Peyer's patch (tissue), 4 donors: ENCODE data around the gene GPR137. TPM values are rescaled to one million over a fixed set of nuclear protein-coding genes. Genes with fewer than 3 reads are reported as not detected.
"Not testable (repeated sequence)": the region's sequence is repeated elsewhere in the genome, so short reads cannot be mapped to it uniquely, and the experiment has no call there.

Experiments
- DNase-seq, 3 donors: peaks; one replicate each; pipeline ENCODE4 v3.0.0-alpha.2; 2017 to 2019
- H3K27ac ChIP-seq, 4 donors: fragments of 200-600 bp; sonication (generic); one replicate each; pipeline ENCODE4 v1.5.1; 2016 to 2019
- H3K27me3 ChIP-seq, 2 donors: fragments of 200-600 bp; sonication (generic); one replicate each; pipeline ENCODE4 v1.5.1; 2019
- H3K36me3 ChIP-seq, 3 donors: fragments of 200-600 bp; sonication (generic); one replicate each; pipeline ENCODE4 v1.5.1; 2016 to 2019
- H3K4me1 ChIP-seq, 4 donors: fragments of 200-600 bp; sonication (generic); one replicate each; pipeline ENCODE4 v1.5.1; 2016 to 2019
- H3K4me3 ChIP-seq, 4 donors: fragments of 200-600 bp; sonication (generic); 1 replicate in 3 of 4; 2 replicates in 1 of 4; pipeline ENCODE4 v1.5.1; 2016 to 2019; ENCODE audit warnings: mild to moderate bottlenecking in 1 of 4
- H3K9me3 ChIP-seq, 4 donors: fragments of 200-600 bp; sonication (generic); one replicate each; pipeline ENCODE4 v1.5.1; 2016 to 2019; ENCODE audit warnings: mild to moderate bottlenecking in 1 of 4
- CTCF ChIP-seq, 6 experiments: fragments of 450-650 bp in 4 of 6; fragments of 200-600 bp in 2 of 6; sonication (generic) in 1 of 6; IDR thresholded peaks; one replicate each; pipeline ENCODE4 v1.5.1; 2017 to 2019; ENCODE audit warnings: antibody characterized with exemption in 6 of 6, mild to moderate bottlenecking in 3 of 6, moderate library complexity in 1 of 6
- POLR2A ChIP-seq, 2 donors: fragments of 450-650 bp; IDR thresholded peaks; one replicate each; pipeline ENCODE4 v1.5.1; 2017; ENCODE audit warnings: antibody characterized with exemption in 2 of 2, mild to moderate bottlenecking in 2 of 2, moderate library complexity in 2 of 2
- total RNA-seq, 4 donors: library from RNA; depleted of rRNA; stranded (reverse); fragments of >200 nt; gene quantifications; one replicate each; pipeline ENCODE4 v1.1.0, GENCODE V29; 2016

The GPR137 gene
- total RNA-seq, 4 donors from 2014 or later, result 5.8 to 49.7 (median 26.3) TPM

- H3K4me1 ChIP-seq, result peaks cover 0 to 51% (median 28%) of the 10 kb centered on the region in 4 donors
- TF ChIP-seq CTCF (IDR thresholded peaks at IDR 0.05) (no peak), POLR2A (IDR thresholded peaks at IDR 0.05) (no peak)
- H3K27ac ChIP-seq, result peak overlapping the region in 3 of 4 donors; percentile 98
- peaks cover 0 to 14% (median 0%) of the 10 kb centered on the region in 3 donors for H3K36me3 ChIP-seq
- H3K9me3 ChIP-seq, result no peaks in the 10 kb centered on the region
- DNase-seq, result no peak
- H3K4me3 ChIP-seq, result no peak overlapping the region
- H3K27me3 ChIP-seq, result no peaks in the 10 kb centered on the region
Observed at GRCh38 chr11:64243236-64243854, 42.3 kb upstream of the GPR137 start.

- no peak for DNase-seq
- peaks cover 0 to 7% (median 0%) of the 10 kb centered on the region in 3 donors for H3K36me3 ChIP-seq
- no peaks in the 10 kb centered on the region for H3K9me3 ChIP-seq
- H3K27ac ChIP-seq, result peak overlapping the region in 1 of 4 donors; percentile 44
- H3K4me3 ChIP-seq, result no peak overlapping the region
- no peak for TF ChIP-seq CTCF (IDR thresholded peaks at IDR 0.05)
- no peak for TF ChIP-seq POLR2A (IDR thresholded peaks at IDR 0.05)
- no peaks in the 10 kb centered on the region for H3K27me3 ChIP-seq
- peaks cover 0 to 57% (median 28%) of the 10 kb centered on the region in 4 donors for H3K4me1 ChIP-seq
Observed at GRCh38 chr11:64244107-64244506, 41.5 kb upstream of the GPR137 start.

GRCh38 chr11:64244966-64245365 lies 40.7 kb upstream of the GPR137 start:
- H3K4me3 ChIP-seq, result peak overlapping the region; percentile 48 to 82 (median 67)
- no peaks in the 10 kb centered on the region for H3K9me3 ChIP-seq
- peak overlapping the region; percentile 87 to 96 (median 90) for H3K27ac ChIP-seq
- DNase-seq, result no peak
- TF ChIP-seq CTCF (IDR thresholded peaks at IDR 0.05) (no peak), POLR2A (IDR thresholded peaks at IDR 0.05) (no peak)
- H3K4me1 ChIP-seq, result peaks cover 0 to 60% (median 24%) of the 10 kb centered on the region in 4 donors
- peaks cover 0 to 7% (median 0%) of the 10 kb centered on the region in 3 donors for H3K36me3 ChIP-seq
- no peaks in the 10 kb centered on the region for H3K27me3 ChIP-seq

GRCh38 chr11:64245401-64245796 lies 40.2 kb upstream of the GPR137 start:
- Histone ChIP-seq H3K4me1 (peaks cover 0 to 62% (median 19%) of the 10 kb centered on the region in 4 donors), H3K27ac (peak overlapping the region; percentile 87 to 96 (median 90)), H3K27me3 (no peaks in the 10 kb centered on the region), H3K36me3 (peaks cover 0 to 7% (median 0%) of the 10 kb centered on the region in 3 donors), H3K9me3 (no peaks in the 10 kb centered on the region), H3K4me3 (peak overlapping the region; percentile 48 to 82 (median 67))
- no peak for TF ChIP-seq POLR2A (IDR thresholded peaks at IDR 0.05)
- no peak for TF ChIP-seq CTCF (IDR thresholded peaks at IDR 0.05)
- peak; percentile 66 to 87 (median 82) for DNase-seq

- no peaks in the 10 kb centered on the region for H3K27me3 ChIP-seq
- TF ChIP-seq POLR2A (IDR thresholded peaks at IDR 0.05), result peak; percentile 62 to 71
- TF ChIP-seq CTCF (IDR thresholded peaks at IDR 0.05), result no peak
- peaks cover 0 to 7% (median 0%) of the 10 kb centered on the region in 3 donors for H3K36me3 ChIP-seq
- peak; percentile 59 to 84 (median 84) for DNase-seq
- no peaks in the 10 kb centered on the region for H3K9me3 ChIP-seq
- peak overlapping the region; percentile 87 to 96 (median 90) for H3K27ac ChIP-seq
- H3K4me1 ChIP-seq, result peaks cover 0 to 68% (median 20%) of the 10 kb centered on the region in 4 donors
- peak overlapping the region; percentile 48 to 82 (median 67) for H3K4me3 ChIP-seq
Observed at GRCh38 chr11:64245797-64246620, 39.6 kb upstream of the GPR137 start.

GRCh38 chr11:64246621-64246870 lies 39.1 kb upstream of the GPR137 start:
- peak overlapping the region; percentile 87 to 96 (median 90) for H3K27ac ChIP-seq
- DNase-seq, H3K27me3 ChIP-seq, H3K36me3 ChIP-seq, H3K9me3 ChIP-seq: not testable (repeated sequence)
- H3K4me3 ChIP-seq, result peak overlapping the region; percentile 48 to 82 (median 67)
- H3K4me1 ChIP-seq, result peaks cover 0 to 69% (median 20%) of the 10 kb centered on the region in 4 donors
